Measurements from ENCODE around the gene TH.
"Not testable (repeated sequence)": the region's sequence is repeated elsewhere in the genome, so short reads cannot be mapped to it uniquely, and the experiment has no call there.

The TH gene

DNA sequence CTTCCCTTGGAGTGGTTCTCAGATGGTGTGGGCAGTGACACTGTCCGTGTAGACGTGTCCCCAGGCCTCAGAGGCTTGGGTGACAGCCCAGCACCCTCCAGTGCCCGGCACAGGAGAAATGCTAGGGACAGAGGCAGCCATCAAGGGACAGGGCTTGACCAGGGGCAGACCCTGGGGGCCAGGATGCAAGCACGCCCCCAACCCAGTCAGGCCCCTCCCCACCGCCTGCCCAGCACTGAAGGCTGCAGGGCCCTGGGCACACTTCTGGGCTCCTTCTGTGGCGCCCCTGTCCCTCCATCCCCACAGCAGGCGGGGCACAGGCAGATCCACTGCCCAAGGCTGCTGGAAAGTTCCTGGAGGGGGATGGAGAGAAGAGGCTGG lies 43.5 kb downstream of the TH start:
- DNase-seq, result no peak

DNA sequence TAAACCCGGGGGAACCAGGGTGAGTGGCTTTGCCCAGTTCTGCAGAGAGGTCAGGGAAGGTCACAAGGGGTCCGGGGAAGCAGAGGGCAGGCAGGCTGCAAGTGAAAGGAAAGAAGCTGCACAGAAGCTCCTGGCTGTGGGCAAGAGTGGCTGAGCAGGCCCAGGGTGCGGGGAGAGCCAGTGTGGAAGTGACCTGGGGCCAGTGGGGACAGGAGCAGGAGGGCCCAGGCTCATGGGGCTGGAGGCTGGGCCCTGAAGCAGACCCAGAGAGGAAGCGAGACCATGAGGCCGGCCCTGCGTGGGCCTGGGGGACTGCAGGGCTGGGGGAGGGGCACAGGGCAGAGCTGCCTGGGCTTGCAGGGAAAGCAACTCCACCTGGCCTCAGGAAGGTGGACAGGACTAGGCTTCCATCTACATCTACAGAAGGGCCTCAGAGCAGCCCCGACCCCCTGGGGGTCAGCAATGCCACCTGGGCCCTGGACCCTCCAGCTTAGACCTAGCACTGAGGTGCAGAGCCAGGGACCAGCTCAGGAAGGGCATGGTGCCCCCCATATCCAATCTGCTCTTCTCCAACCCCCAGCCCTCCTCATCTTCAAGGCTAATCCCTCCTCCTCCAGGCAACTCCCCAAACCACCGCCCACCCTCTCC lies 44.0 kb downstream of the TH start:
- no peak for DNase-seq

DNA sequence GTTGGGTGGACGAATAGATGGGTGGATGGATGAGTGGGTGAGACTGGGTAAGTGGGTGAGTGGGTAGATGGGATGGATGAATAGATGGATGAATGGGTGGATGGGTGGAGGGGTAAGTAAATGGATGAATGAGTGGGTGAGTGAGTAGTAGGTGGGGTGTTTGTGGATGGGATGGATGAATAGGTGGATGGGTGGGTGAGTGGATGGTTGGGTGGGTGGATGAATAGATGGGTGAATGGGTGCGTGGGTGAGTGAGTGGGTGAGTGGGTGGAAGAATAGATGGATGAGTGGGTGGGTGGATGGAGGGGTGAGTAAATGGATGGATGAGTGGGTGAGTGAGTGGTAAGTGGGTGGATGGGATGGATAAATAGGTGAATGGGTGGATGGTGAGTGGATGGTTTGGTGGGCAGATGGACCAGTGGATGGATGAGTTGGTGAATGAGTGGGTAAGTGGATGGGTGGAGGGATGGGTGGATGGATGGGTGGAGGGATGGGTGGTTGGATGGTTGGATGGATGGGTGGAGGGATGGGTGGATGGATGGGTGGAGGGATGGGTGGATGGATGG lies 45.0 kb downstream of the TH start:
- no peak for DNase-seq

DNA sequence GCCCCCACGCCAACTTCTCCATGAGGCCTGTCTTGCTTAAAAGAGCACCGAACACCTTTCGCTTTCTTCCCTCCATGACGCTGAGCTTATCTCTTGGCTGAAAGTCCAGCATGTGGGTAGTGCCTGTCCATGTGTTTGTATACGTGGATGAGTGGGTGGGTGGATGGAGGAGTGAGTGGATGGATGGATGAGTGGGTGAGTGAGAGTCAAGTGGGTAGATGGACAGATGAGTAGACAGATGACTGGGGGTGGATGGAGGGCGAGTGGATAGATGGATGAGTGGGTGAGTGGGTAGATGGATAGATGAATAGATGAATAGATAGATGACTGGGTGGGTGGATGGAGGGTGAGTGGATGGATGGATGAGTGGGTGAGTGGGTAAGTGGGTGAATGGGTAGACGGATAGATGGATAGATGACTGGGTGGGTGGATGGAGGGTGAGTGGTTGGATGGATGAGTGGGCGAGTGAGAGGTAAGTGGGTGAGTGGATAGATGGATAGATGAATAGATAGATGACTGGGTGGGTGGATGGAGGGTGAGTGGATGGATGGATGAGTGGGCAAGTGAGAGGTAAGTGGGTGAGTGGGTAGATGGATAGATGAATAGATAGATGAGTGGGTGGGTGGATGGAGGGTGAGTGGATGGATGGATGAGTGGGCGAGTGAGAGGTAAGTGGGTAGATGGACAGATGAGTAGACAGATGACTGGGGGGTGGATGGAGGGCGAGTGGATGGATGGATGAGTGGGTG lies 46.7 kb downstream of the TH start:
- not testable (repeated sequence) for DNase-seq

DNA sequence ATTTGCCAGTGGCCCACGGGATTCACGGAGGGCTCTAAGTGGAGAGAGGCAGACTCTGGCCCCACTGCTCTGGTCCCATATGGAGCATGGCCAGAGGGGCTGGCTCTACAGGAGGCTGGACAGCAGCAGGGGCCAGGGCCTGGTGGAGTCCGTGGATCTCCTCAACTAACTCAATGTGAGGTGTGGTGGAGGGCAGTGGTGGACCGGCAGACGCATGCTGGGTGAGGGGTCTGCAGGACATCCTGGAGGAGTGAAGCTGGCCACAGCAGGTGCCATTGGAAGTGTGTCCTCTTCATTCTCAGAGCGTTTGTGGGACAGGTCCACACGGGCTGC lies 48.0 kb downstream of the TH start:
- no peak for DNase-seq

DNA sequence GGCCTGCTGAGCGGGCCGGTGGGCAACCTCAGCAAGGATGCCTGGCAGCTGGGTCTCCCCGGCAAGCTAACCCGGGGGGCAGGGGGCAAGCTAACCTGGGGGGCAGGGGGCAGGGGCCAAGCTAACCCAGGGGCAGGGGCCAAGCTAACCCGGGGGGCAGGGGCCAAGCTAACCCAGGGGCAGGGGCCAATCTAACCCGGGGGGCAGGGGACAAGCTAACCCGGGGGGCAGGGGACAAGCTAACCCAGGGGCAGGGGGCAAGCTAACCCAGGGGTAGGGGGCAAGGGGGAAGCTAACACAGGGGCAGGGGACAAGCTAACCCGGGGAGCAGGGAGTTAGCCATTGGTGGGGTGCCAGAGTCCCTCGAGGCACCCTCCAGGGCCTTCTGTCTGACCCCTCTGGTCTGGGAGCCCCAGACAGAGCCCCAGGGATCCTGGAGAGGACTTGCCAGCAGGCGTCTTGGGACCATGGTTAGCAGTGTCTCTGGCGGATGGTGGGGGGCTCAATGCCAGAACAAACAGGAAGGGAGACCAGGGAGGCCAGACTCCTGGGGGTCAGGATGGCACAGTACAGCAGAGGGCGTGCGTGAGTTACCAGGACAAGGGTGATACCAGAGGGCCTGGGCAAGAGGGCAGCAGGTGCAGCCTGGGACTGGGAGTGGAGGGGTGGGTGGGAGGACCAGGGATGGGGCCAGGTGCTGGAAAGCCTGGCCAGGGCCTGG lies 48.5 kb downstream of the TH start:
- no peak for DNase-seq

DNA sequence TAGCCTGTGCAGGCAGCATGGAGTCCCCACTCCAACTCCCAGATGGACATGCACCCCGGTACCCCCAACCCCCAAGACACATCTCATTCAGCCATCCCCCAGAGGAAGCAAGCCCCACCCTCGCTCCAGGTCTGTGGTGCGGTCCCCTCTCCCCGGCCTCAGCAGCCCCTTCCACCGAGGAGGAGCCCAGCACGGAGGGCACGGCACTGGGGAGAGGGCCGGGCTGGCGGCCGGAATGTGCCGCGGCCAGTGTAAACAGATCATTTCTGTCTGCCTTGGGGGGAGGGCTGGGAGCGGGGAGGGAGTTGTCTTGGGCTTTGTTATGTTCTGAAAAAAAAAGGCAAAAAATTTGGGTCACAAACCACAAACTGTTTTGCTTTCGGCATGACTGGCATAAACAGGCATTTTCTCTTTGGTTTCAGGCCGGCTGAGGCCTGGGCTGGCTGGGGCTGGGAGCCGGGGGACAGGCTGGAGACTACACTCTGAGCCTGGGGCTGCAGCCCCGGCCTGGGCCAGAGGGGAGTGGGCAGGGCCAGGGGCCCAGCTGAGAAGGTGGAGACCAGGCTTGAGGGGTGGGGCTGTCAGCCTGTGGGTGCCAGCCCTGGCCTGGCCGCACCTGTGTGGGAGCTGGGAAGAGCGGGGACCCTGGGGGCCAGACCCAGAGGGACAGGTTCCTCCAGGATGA lies 49.3 kb downstream of the TH start:
- DNase-seq, result no peak

DNA sequence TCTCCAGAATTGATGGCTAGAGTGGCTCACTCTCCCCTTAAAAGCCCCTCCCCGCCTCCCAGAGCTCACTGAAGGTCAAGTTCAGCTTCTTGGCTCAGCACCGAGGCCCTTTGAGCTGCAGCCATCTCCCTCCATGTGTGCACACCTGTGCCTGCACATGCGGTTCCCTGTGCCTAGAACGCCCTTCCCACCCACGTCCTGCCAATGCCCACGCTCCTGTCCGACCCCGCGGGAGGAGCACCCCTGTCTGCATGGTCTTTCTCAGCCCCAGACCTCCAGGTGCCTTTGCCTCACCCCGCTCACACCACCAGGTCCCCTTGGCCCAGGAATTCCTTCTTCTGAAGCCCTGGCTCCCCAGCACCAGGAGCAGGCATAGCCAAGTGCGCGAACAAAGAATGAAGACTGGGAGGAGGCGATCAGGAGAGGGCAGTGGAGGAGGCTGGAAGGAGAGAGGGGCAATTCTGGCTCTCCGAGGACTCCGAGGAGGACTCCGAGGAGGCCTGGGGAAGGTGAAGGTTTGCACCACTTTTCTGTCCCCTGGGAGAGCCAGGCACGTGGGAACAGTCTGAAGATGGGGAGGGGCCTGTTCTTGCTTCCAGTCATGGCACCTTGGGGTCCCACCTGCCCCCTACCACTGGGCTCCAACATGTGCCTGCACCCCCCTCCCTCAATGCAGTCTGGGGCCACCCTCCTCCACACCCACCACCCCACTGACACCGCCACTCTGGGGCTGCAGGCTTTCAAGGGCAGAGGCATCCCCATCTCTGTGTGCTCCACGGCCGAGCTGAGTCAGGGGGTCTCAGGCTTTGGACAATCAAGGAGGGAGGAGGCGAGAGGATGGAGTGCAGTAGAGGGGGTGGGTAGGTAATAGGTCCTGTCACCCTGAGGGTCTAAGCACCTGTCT lies 50.1 kb downstream of the TH start:
- DNase-seq, result no peak

DNA sequence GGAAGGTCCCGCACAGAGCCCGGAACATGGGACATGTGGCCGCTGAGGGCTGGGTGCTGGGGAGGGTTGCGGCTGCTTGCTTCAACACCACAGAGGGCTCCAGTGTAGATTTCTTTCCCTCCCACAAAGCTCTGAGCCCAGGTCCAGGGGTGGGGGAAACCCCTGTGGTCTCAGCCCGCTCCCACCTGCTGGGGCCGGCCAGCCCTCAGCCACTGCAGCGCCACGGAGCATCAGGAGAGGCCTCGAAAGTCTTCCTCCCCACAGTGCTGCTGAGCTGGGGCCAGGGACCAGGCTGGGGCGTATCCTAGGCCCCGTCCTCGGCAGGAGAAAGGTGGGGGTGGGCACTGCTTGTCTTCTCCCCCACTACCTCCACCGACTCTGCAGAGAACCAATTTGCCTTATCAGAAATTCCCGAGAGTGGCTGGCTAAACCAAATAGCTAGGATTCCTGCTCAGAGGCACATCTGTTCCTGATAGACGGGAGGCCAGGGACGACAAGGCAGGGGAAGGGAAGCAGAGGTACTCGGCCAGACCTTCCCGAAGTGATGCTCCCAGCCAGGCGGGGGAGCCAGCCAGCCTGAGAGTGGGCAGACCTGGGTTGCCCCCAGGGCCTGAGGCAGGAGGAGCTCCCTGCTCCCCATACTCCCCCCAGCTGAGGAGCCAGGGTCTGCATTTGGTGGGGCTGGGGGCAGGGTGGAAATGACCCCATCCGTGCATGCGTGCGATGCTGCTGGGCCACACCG lies 51.1 kb downstream of the TH start:
- DNase-seq, result no peak

DNA sequence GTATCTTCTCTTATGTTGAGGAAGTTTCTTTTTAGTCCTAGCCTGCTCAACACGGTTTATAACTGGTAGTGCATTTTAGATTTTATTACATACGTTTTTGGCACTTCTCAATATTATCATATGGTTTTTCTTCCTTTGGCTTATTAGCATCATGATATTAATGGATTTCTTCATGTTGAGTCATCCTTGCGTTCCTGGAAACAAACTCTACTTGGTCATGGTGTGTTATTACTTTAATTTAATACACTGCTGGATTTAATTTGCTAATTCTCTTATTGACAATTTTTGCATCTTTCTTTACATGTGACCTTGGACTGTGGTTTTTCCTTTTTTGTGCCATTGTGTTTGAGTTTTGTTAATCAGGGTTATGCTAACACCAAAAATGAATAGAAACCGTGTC lies 52.9 kb downstream of the TH start:
- DNase-seq, result no peak

DNA sequence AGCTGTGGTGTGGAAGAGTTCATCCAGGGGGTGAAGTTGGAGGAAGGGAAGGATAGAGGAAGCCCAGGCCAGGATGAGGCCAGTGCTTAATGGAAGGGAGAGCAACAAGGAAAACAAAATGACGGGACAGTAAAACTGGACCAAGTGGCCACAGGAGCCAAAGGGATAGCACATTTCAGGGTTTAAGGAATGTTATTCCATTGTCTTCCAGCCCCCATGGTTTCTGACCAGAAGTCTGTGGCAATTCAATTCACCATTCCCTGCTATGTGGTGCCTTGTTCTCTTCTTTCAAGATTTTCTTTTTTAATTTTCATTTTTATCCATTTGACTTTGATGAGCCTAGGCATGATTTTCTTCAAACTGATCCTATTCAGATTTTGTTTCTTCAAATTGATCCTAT lies 54.9 kb downstream of the TH start:
- no peak for DNase-seq

DNA sequence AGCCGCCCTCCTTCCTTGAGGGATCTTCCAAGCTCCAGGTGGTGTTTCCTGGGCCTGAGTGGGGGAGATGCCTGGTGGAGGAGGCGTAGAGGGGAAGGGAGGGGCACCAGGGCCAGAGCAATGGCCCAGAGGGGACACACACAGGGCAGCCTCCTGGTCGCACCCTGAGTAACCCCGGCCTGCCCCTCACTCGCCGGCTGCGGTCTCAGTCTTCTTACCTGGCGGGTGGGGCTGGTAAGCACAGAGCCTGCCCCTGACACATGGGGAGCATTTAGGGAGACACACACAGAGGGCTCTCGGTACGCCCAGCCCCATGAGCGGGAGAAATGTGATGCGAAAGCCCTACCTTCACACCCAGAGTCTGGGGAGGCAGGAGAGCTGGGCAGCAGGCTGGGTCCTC lies 56.3 kb downstream of the TH start:
- DNase-seq, result no peak

DNA sequence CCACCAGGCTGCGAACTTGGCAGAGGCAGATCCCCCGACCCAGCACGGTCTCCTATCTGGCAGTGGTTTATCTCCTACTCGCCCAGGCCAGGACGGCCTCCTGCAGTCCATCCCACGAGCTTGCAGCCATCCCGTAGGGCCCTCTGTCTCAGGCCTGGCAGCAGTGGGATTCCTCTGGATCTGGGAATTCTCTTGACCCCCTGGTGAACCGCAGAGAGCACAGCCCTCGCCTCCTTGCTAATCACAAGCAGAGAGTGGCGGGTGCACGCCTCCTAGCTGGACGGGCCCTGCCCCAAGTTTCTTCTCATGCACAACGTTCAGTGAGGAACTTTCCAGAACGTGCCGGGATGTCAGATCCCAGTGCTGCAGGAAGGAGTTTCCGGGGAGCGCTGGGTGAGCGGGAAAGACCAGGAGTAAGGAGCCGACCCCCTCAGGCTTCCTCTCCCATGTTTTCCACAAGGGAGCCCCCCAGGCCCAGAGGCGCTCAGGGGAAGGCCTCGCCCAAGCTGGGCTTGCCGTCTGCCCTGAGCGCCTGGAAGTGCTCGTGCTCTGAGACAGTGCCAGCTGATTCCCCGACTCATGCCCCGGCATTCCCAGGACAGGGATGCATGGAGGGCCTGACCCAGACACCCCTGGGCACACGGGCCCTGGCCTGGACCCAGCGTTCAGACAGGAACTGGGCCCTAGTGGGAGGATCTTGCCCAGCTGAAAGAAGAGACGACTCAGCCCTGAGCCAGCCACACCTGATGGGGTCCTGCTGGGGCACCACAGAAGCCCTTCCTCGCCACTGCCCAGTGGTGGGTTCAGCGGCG lies 57.0 kb downstream of the TH start:
- no peak for DNase-seq

All from stimulated activated CD4-positive, alpha-beta T cell treated with anti-CD3 and anti-CD28 coated beads, Interleukin-4, amount 100 ng/mL, for 1 hour (primary cell).